GM18499 (cell line): ENCODE data around the gene CATSPERE.
A peak's percentile ranks its signal among the peaks of the same experiment; 100 is the strongest.

ENCODE experiments used
- ATAC-seq: cut with Tn5 transposase; IDR thresholded peaks from one replicate; pipeline ENCODE4 v1.9.1; 2021; ENCODE audit warnings: moderate number of reproducible peaks; ENCODE audit not compliant: insufficient read depth, unreplicated experiment

The CATSPERE gene

DNA sequence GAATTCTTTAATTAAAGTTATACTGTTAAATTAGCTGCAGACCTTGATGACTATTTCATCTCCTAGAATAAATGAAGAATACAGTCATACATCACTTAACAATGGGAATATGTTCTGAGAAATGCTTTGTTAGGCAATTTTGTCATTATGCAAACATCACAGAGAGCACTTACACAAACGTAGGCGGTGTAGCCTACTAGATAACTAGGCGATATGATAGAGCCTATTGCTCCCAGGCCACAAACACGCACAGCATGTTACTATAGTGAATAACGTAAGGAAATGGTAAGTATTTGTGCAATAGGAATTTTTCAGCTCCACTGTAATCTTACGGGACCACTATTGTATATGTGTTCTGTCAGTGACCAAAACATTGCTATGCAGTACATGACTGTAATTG is 154.2 kb downstream of the CATSPERE start:
- ATAC-seq = no peak

DNA sequence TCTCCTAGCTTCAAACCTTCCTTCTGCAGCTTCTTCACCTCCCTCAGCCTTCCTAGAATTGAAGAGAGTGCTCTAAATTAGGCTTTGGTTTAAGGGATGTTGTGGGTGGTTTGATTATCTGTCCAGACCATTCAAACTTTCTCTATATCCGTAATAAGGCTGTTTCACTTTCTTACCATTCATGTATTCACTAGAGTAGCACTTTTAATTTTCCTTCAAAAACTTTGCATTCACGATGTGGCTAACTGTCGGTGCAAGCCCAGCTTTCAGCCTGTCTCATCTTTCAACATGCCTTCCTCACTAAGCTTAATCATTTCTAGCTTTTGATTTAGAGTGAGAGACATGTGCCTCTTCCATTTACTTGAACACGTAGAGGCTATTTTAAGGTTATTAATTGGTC is 165.6 kb downstream of the CATSPERE start:
- ATAC-seq = no peak

DNA sequence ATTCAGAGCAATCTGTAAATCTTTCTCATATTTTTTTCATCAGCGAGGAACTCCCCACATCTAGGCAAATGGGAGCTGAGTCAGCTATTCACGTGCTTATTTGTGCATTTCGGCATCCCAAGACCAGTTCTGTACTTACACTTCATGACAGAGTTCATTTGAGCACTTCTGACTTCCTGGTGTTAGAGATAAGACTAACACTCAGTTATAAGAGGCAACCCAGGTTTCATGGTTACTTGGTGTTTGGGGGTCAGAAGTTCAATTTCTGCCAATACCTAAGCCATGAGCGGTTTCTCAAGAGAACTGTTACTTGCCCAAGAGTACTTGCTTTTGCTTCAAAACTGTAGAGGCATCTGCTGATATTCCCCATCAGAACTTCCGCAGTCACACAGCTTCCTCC is 167.7 kb downstream of the CATSPERE start:
- ATAC-seq = no peak

DNA sequence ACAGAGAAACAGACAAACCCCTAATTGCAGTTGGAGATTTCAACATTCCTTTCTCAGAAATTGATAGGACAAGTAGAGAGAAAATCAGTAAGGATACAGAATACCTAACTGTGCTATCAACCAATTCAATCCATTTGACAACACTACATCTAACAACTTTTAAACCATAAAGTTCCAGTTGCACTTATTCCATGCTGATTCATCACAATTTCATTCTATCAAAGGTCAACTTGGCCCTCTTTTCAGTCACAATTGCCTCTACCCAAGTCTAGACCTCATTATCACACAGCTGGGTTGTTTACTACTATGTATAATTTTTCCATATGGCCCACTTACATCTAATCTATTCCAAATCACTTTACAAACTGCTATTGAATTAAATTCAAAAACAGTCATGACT is 172.1 kb downstream of the CATSPERE start:
- no peak for ATAC-seq

DNA sequence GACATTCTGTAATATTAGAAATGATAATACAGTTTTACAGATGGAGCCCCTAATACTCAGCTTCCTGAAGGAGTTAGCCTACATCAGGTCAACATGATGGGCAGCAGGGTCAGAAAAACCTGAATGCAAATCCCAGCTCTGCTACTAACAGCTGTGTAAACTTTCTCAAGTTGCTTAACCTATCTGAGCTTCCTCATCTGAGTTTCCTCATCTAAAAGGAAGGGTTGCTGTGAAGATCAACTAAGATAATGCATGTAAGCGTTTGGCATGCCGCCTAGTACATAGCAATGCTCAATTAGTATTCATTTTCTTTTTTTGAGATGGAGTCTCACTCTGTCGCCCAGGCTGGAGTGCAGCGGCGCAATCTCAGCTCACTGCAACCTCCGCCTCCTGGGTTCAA is 173.5 kb downstream of the CATSPERE start:
- no peak for ATAC-seq

DNA sequence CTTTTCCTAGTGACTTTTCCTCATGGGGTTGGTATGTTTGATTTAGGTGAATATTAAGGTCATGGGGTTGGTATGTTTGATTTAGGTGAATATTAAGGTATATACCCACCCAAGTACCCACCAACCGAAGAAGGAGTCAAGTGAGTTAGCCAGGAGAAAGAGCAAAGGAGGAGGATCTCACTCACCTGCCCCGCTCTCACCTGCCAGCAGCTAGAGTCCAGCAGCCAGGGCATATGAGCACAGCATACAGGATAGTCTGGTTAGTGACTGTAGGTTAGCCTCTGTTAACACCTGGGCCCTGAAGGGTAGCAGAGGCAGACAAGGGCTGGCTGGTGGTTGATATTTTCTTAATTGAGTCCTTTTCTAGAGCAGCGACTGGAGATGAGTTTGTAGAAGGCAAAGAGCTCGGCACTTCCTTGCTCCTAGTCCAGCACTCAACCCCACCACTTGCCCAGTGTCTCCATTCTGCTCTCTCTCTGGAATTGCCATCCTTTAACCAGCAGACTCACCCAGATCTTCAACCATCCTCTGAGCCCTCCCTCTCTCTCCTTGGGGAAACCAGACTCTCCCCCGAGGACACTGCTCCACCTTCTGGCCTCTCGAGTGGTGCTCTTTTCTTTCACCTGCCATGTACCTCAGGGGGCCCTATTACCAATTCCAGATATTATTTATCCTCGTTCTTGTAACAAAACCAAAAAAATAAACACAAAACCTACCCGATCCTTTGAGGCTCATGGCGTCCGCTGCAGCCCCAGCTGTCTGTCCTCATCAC is 175.6 kb downstream of the CATSPERE start:
- ATAC-seq = no peak

DNA sequence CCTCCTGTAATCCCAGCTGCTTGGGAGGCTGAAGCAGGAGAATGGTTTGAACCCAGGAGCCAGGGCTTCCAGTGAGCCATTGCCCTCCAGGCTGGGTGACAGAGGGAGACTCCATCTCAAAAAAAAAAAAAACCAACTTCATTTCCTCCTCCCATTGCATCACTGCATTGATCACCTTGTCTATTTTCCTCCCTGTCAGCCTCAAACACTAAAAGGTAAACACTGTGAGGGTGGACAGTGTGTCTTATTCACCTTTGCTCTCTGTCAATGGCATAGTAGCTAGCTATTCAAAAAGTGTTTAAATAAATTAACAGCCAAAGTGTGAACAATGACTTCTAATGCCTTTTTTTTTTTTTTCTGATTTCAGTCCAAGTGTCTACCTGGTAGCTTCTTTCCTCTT is 178.5 kb downstream of the CATSPERE start:
- no peak for ATAC-seq

DNA sequence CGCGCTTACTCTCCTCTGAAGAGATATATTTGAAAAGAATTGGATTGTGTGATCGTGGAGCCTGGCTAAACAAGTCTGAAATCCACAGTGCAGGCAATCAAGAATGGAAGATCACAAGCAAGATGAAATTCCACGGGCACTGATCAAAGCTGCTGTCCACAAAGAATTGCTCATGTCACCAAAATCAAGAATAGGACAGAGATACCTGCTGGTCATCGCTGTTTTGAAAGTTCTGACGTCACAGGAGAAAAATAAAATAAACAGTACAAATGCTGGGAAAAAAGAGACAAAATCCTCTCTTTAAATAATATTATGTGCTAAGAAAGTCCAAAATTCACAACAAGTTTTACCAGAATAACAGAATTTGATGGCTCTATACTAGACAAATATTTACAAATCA is 179.8 kb downstream of the CATSPERE start:
- ATAC-seq = no peak

DNA sequence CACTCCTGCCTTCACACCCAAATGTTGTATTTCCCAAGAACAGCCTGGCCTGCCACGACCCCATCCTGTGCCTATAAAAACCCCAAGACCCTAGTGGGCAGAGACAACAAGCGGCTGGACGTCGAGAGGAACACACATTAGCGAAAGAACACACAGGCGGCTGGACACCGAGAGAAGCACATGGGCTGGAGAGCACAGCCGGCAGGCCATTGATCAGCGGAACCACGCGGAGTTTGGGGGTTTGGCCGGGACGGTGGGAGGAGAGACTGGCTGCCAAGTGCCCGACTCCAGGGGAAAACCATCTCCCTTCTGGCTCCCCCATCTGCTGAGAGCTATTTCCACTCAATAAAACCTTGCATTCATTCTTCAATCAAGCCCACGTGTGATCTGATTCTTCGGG is 181.5 kb downstream of the CATSPERE start:
- ATAC-seq = no peak

DNA sequence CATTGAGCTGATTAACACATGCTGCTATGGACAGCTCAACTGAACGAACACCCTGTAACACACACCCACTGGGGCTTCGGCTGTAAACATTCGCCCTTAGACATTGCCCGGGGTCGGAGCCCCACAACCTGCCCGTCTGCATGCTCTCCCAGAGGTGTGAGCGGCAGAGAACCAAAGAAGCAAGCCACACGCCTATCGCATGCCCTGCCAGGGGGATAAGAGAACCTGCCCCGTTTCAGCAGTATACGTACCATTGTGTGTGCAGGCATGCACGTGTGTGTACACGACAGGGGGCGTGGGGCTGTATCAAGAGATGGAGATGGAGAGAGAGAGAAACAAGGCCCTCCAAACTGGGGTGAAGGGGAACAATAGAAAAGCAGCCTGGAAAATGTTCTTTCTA is 181.9 kb downstream of the CATSPERE start:
- no peak for ATAC-seq

DNA sequence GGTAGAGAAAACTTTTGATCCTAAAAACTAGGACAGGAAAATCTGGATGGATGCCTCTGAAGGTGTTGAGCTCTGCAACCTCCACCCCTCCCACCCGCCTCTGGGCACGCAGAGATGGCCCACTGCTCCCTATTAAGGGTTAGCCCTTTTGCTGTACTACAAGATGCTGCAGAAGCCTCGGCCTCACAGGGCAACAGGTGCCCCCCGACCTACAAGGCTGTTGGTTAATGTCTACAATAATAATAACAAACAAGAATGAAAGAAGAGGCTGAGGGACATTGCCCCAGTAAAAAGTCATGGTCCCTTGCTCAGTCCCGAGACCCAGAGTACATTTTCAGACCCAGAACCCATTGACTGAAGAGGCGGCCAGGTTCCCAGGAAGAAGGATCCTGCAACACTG is 184.3 kb downstream of the CATSPERE start:
- ATAC-seq = no peak

DNA sequence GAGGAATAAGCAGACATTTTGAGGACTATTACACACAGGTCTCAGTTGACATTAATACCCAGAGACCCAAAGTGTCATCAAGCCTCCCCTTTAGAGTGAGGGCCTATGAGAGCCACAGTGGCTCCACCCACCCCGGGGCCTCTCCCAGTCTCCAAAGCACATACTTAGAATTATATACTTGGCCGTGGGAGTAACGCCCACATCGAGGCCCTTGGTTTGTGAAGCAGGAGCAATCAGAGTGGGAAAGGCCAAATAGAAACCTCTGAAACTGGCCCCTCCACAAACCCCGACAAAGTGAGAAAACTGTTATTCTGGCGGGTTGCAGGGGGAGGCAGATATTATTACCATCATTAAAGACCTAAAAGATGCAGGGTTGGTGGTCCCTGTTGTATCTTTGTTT is 184.8 kb downstream of the CATSPERE start:
- ATAC-seq = no peak

DNA sequence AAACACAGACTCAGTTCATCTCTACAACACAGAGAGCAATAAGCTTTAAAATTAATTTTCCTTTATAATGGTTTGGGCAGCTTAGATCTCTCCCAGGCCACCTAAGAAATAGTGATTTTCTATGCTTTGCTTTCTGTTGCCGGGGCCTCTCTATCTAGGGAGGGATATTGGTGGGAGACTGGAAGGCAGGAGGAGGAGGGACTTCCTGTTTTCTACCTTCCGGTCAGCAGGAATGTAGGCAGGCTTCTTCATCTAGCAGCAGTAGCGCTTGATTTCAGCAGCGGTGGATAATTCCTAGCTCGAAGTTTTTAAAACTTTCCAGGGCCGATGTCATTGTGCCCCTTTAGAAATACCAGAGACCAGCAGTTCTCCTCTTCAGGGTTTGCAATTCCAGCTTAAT is 186.7 kb downstream of the CATSPERE start:
- ATAC-seq = no peak

DNA sequence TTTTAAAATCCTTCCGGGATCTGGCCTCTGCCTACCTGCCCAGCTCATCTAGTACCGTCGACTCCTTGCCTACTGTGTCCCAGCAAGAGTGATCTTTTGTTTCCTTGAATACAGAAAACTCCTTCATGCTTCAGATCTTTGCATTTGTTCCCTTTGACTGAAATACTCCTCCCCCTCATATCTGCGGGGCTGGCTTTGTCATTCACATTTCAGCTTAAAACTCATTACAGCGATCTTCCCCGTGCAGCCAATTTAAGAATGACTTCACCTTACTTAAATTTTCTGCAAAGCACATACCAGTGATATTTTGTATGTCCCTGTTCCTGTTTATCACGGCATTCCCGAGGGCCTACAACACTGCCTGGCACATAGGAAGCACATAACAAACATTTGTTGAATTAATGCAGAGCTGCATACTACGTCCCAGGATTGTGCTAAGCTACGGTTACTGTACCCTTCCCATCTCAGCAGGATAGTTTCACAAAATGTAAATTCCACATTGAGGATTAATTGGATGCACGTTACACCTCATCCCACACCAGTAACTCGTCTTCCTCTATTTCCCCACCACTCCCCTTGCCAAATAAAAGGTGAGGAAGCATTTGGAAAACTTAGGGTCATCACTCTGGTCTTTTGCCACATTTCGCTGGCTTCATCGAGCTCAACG is 191.0 kb downstream of the CATSPERE start:
- no peak for ATAC-seq

DNA sequence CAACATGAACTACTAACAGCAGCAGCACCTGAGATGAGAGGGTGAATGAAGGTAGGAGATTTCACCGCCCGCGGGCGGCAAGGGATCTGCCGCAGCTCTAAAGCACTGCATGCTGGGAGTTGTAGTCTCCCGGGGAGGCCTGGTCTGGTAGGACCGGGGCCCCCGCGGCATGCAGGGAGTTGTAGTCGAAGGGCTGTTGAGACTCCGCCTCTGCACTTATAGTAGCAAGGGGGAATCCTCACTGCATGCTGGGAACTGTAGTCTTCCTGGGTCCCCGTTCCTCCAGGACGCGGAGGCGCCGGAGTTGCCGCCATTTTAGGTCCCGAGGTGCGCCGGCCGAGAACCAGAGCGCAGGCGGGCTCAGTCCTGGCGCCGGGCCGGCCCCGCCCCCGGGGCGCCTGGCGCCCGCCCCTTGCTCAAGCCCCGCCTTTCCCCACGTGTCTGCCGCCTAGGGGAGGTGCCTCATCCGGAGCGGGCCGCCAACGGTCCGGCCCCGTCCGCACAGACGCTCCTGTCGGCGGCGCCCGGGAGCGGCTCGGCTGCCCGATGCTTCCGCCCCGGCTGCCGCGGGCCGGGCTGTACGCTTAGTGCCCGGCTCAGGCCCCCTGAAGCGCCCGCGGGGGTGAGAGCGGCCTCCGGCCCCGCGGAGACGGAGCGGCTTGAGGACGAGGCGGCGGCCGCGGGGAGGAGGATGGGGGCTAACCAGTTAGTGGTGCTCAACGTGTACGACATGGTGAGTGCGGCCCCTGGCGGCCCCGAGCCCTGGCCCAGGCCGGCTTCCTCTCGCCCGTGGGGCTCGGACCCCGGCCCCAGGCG is 191.8 kb downstream of the CATSPERE start, which contains the start of gene DESI2:
Gene DESI2 (plus strand): TSS at position 504 of the 816 bp plus-strand sequence. CDS start 188 bp downstream, at position 692.
- peak; percentile 96 for ATAC-seq

DNA sequence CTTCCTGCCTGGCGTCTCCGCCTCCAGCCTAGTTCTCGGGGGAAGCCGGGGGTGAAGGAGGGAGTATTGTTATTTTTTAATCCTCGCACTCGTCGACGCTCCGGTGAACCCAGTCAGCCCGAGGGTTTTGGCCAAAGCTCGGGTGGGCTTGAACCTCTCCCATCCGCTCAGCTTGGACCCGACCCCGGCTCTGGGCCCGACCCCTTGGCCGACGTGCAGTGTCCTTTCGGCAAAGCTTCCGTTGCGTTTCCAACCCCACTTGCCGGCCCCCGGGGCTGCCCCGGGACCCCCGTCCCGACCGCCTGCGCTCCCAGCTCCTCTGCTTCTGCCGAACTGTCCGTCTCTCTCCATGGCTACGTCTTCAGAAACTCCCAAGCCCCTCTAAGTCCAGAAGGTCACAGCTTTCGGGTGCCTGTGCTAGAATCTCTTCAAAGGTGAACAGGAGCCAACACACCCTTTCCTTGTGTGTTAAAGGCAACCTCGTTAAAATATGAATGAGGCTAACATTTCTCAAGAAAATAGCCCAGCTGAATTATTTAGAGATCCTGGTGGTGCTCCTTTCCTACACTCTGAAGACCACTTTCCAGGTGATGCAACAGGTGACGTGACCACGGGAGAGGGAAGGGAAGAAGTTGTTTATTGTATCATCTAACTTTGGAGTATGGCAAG is 192.5 kb downstream of the CATSPERE start:
- ATAC-seq = no peak

DNA sequence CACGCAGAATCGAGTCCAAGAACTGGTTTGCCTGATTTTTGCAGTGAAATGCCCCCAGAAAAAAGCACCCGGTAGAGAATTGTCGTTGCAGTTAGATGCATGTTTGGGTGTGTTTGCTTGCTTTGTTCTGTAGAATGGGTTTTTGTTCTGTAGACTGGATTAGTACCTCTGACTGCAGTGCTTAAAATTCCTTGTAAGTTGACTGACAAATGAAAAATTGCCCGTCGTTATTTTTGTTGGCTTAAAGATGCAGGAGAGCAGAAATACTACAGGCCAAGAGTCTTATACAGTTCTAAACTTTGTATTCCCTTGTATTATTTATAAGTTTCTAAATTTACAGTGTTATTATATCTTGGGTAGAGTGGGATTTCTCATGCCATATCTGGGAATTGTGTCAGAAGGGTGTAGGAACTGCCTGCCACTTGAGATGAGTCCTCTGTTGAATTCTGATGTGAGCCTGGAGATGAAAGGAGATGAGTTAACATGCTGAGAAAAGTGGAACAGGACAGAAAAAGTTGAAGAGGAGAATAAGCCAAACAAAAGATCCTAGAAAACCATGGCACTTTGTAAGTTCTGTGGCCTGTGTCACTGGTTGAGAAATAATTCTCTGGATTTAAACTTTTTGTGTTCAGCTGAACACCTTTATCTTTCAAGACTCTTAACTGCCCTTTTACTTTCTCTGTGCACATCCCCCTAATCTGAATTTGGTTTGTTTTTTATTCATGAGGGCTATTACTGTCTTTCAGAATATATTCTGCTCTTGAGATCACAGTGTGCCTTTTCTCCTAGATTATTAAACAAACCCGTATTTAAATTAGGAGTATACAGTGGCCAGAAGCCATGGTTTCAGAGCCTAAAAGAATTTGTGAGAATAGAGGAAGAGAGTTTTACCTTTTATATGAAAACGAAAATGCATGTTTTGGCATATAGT is 193.3 kb downstream of the CATSPERE start:
- ATAC-seq = no peak

DNA sequence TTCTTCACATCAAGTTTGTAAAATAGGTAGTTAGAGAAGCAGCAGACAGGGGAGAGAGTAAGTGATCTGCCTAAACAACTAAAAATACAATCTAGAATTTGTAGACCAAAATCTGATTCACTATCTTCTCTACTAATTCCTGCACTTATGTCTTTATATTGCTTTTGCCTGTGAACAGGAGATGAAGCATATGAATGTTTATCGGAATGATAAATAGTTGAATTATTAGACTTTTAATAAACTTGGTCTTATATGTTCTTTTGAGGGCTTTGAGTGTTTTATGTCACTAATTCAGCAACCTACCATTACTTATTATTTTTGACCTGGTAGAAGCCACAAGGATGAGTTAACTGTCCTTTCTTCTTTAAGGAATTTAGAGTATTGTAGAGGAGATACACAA is 194.1 kb downstream of the CATSPERE start:
- ATAC-seq = no peak

DNA sequence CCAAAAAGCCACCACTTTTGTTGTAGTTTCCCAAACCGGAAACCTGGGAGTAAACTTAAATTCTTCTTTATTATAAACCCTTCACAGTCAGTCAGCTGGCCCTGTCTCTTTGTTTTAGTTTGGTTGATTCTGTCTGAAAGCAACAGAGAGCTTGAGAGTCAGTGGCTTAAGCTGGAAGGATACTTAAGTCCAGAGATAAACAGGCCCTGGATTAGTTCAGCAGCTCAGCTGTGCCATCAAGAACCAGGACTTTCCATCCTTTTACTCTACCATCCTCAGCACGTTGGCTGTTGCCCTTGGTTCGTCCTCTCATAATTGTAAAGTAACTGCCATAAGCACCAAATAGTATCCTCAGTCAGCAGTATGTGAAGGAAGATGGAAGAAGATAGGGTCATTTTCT is 196.3 kb downstream of the CATSPERE start:
- no peak for ATAC-seq

DNA sequence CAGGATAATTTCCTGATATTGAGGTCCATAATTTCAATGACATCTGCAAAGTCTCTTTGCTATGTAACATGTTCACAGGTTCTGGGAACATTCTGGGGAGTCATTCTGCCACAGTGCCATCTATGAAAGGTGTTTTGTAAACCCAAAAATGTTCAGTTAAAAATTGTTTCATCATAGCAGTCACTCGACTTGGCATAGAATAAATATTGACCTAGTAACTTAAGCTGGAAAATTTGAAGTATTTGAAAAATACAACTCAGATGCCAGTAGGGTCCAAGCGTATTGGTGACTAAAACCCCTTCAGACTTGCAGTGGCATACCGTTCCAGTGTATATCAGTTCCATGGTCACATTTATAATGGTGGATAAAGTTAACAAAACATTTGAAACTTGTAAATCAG is 198.6 kb downstream of the CATSPERE start:
- no peak for ATAC-seq
